Hematopoietic multipotent progenitor cell (in vitro differentiated cells): ENCODE results near the gene HSD17B12. TPM values are rescaled to one million over a fixed set of nuclear protein-coding genes. Genes with fewer than 3 reads are reported as not detected.

Source experiments
- small RNA-seq: library from RNA; depleted of rRNA; stranded (forward); fragments of <200 nt; gene quantifications from one replicate; pipeline ENCODE3, GENCODE V24; 2012
- total RNA-seq: library from RNA; depleted of rRNA; stranded (reverse); fragments of >200 nt; gene quantifications from one replicate; pipeline ENCODE4 v1.2.3, GENCODE V29; 2012

The HSD17B12 gene
- total RNA-seq, 1 donor, result 37.4 TPM

Small RNAs within 50 kb of the gene (small RNA-seq; reads per million reads assigned to genes)
- gene PHBP2 (not detected), gene RPL23AP63 (not detected)

Other genes starting within 250 kb of the HSD17B12 start
- 28.3 TPM for gene ALKBH3, start 200.1 kb downstream of the HSD17B12 start, total RNA-seq